AG04449 (cell line): Measurements from ENCODE around the gene SH3PXD2A.
A peak's percentile ranks its signal among the peaks of the same experiment; 100 is the strongest.

Experiments
- CTCF ChIA-PET: fragments of 350-600 bp; formaldehyde crosslinking; extraction: SDS; loops from one replicate; lab custom pipeline; 2021; ENCODE audit warnings: antibody characterized with exemption; lab: Yijun Ruan, JAX
- POLR2A ChIA-PET: fragments of 400-600, 350-600 bp; formaldehyde crosslinking; extraction: SDS; loops from one replicate; lab custom pipeline; 2020; ENCODE audit warnings: antibody characterized with exemption, inconsistent platforms; lab: Yijun Ruan, JAX
- DNase-seq: peaks from one replicate; pipeline ENCODE4 v3.0.0-alpha.2; 2010; ENCODE audit warnings: low read depth, low spot score
- H3K4me3 ChIP-seq: 2 replicates; pipeline ENCODE4 v1.5.1; 2011; ENCODE audit warnings: low read depth, mild to moderate bottlenecking, control low read depth, low read length
- CTCF ChIP-seq: IDR thresholded peaks from one replicate; pipeline ENCODE4 v1.5.1; 2011; ENCODE audit warnings: mild to moderate bottlenecking, moderate library complexity, low read length, control low read depth, inconsistent platforms; ENCODE audit not compliant: insufficient read depth; ENCODE audit errors: missing control alignments

SH3PXD2A gene

GRCh38 chr10:103590744-103591291, 264.6 kb downstream of the SH3PXD2A start:
- no peak for TF ChIP-seq CTCF
- DNase-seq, result no peak
- ChIA-PET CTCF (interaction anchor here (0.9 to 21.5 kb wide), 6 partner anchors 8 to 94 kb away, joined by 3 to 447 read pairs (median 5); no protein-coding TSS in a partner anchor), POLR2A (no interaction called here)
- H3K4me3 ChIP-seq, result no peak overlapping the region

GRCh38 chr10:103590060-103590459, 265.3 kb downstream of the SH3PXD2A start:
- no peak for TF ChIP-seq CTCF
- CTCF ChIA-PET, result interaction anchor here (0.7 to 21.5 kb wide), 7 partner anchors 9 to 98 kb away, joined by 3 to 447 read pairs (median 5); no protein-coding TSS in a partner anchor
- POLR2A ChIA-PET, result no interaction called here
- DNase-seq, result no peak
- no peak overlapping the region for H3K4me3 ChIP-seq

- POLR2A ChIA-PET, result no interaction called here
- DNase-seq, result no peak
- no peak overlapping the region for H3K4me3 ChIP-seq
- CTCF ChIA-PET, result interaction anchor here (0.7 to 21.5 kb wide), 5 partner anchors 10 to 97 kb away, joined by 3 to 447 read pairs (median 5); no protein-coding TSS in a partner anchor
- TF ChIP-seq CTCF, result no peak
Measured at GRCh38 chr10:103589074-103589630, 266.2 kb downstream of the SH3PXD2A start.

GRCh38 chr10:103587073-103587472, 268.3 kb downstream of the SH3PXD2A start:
- ChIA-PET CTCF (interaction anchor here (0.8 to 21.5 kb wide), 2 partner anchors 10 to 98 kb away, joined by 3 to 447 read pairs; no protein-coding TSS in a partner anchor), POLR2A (no interaction called here)
- TF ChIP-seq CTCF, result no peak
- no peak for DNase-seq
- no peak overlapping the region for H3K4me3 ChIP-seq

GRCh38 chr10:103585011-103585405, 270.4 kb downstream of the SH3PXD2A start:
- ChIA-PET CTCF (interaction anchor here (1.0 to 1.4 kb wide), 3 partner anchors 8 to 101 kb away, joined by 4 to 5 read pairs (median 5); no protein-coding TSS in a partner anchor), POLR2A (no interaction called here)
- H3K4me3 ChIP-seq, result peak overlapping the region; percentile 54
- no peak for DNase-seq
- no peak for TF ChIP-seq CTCF
